Esophagus (tissue), 2 donors: ENCODE measurements around the gene SOX10. TPM values are rescaled to one million over a fixed set of nuclear protein-coding genes. Genes with fewer than 3 reads are reported as not detected.

Source experiments
- H3K27ac ChIP-seq, 2 donors: one replicate each; pipeline ENCODE4 v1.5.1; 2013; ENCODE audit warnings: low read depth in 2 of 2, mild to moderate bottlenecking in 2 of 2, inconsistent platforms in 1 of 2, low read length in 1 of 2, moderate library complexity in 1 of 2
- H3K27me3 ChIP-seq, 2 donors: one replicate each; pipeline ENCODE4 v1.6.1; 2013; ENCODE audit warnings: low read length in 2 of 2, control low read depth in 1 of 2, mild to moderate bottlenecking in 1 of 2; ENCODE audit not compliant: insufficient read depth in 2 of 2, control insufficient read depth in 1 of 2
- H3K36me3 ChIP-seq, 2 donors: one replicate each; pipeline ENCODE4 v1.6.1; 2013; ENCODE audit warnings: low read length in 1 of 2; ENCODE audit not compliant: control insufficient read depth in 2 of 2, insufficient read depth in 2 of 2
- H3K4me1 ChIP-seq, 2 donors: one replicate each; pipeline ENCODE4 v1.6.1; 2013; ENCODE audit warnings: low read length in 1 of 2; ENCODE audit not compliant: control insufficient read depth in 2 of 2, insufficient read depth in 2 of 2
- H3K4me3 ChIP-seq, 2 donors: one replicate each; pipeline ENCODE4 v1.5.1; 2013; ENCODE audit warnings: low read length in 2 of 2, mild to moderate bottlenecking in 2 of 2, low read depth in 1 of 2, moderate library complexity in 1 of 2
- H3K9me3 ChIP-seq, 2 donors: one replicate each; pipeline ENCODE4 v1.6.1; 2013; ENCODE audit warnings: mild to moderate bottlenecking in 2 of 2, low read depth in 1 of 2, low read length in 1 of 2, moderate library complexity in 1 of 2; ENCODE audit not compliant: control insufficient read depth in 2 of 2, insufficient read depth in 1 of 2
- WGBS, 2 donors: extraction: QIAGEN DNeasy Blood & Tissue Kit; methylation state at CpG; one replicate each; pipeline ENCODE4 v1.1.7; 2013; 5-methylcytosine and 5-hydroxymethylcytosine counted together
- polyA plus RNA-seq, 2 donors: library from polyadenylated mRNA; stranded (reverse); fragments of 200-250 nt; gene quantifications; one replicate each; pipeline ENCODE4 v1.2.3, GENCODE V29; 2013
- donor health status: healthy with polysubstance abuse.
- donor health status: Bipolar disorder and iron deficiency.

The SOX10 gene
- polyA plus RNA-seq, 2 donors: 0.63 to 0.99 TPM

DNA sequence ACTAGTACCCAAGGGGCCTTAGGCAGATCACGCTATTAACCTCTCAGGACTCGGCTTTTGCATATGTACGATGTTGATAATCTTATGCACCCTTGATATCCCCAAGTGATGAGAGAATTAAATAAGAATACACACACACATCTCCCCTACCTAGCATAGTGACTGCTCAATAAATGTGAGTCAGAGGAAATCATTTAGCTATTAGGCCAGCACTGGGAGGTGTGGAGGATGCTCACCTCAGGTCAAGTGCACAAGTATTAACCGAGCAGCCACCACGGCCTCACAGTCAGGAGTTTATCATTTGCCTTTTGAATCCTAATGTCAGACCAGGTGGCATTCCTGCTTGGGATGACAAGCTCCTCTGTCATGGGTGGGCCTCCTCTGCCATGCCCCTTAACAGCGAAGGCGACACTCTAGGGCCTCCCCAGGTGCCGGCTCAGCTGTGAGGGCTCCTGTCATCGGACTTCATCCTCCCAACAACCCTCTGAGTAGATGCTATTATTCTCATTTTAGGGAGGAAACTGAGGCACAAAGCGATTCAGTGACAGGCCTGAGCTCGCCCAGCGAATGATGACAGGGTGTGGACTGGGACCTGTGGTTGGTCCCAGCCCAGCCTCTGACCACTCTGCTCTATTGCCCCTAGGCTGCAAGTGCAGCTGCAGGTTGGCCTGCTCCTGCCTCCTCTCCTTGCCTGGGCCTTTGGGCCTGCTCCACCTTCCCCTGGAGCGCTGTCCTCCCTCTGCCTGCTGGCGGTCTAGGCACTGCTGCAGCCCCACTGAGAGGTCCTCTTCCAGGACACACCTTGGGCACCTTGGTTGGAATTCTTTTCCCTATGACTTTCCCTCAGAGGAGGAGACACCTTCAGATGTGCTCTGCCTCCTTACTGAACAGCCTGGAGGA lies 5.0 kb upstream of the SOX10 start:
- WGBS, 2 donors: 91 to 92% methylated on average over 14 of the region's 14 CpGs
- no peak overlapping the region for H3K27ac ChIP-seq

DNA sequence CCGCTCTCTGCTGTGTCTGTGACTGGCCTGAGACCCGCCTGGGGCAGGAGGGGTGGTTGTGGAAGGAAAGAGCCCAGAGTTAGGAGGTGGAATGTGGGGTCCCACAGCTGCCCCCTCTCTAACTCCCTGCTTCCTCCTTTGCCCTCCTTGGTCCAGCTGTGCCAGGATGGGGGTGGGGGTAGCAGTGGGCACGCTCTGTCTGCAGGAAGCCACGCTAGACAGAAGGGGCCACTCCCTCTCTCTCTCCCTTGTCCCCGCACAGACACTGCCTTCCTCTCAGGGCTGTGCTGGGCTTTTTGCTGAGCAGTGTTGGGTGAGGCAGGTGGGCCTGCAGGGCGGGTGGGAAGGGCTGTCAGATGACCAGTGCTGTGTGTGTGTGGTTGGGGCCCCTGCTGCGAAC lies 2.0 kb upstream of the SOX10 start:
- no peak overlapping the region for H3K4me3 ChIP-seq
- H3K36me3 ChIP-seq: peaks cover 0 to 9% of the 10 kb centered on the region in 2 donors
- whole genome bisulfite sequencing, 2 donors: 82 to 90% methylated on average over 7 of the region's 7 CpGs
- H3K9me3 ChIP-seq: no peaks in the 10 kb centered on the region
- no peaks in the 10 kb centered on the region for H3K27me3 ChIP-seq
- no peak overlapping the region for H3K27ac ChIP-seq
- H3K4me1 ChIP-seq: no peaks in the 10 kb centered on the region

More for the DNA sequence above, 5.0 kb upstream of the SOX10 start:
- H3K9me3 ChIP-seq: no peaks in the 10 kb centered on the region
- H3K4me3 ChIP-seq: no peak overlapping the region
- no peaks in the 10 kb centered on the region for H3K4me1 ChIP-seq
- H3K36me3 ChIP-seq: peaks cover 0 to 9% of the 10 kb centered on the region in 2 donors
- no peaks in the 10 kb centered on the region for H3K27me3 ChIP-seq

DNA sequence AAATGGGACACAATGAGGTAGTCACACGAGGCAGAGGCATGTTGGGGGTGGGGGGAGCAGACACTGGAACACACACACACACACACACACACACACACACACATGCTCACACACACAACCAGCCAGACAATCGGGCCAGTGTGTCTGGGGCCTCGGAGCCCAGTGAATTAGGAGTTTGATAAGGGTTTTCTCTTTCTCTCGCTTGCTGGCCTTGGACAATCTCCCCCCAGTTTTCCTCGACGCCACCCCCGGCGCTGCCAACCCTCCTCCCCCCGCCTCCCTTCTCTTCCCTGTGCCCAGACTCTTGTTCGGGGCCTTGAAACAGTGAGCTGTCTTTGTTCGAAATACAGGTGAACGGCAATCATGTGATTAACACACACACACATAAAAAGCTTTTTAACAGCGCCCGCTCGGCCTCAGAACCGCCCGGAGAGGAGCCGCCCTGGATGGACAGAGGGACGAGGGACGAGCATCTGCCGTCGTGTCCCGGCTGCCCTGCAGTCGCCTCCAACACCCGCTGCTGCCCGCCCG lies 1.5 kb upstream of the SOX10 start:
- H3K9me3 ChIP-seq: no peaks in the 10 kb centered on the region
- no peaks in the 10 kb centered on the region for H3K27me3 ChIP-seq
- WGBS, 2 donors: 83 to 89% methylated on average over 27 of the region's 27 CpGs
- H3K27ac ChIP-seq: no peak overlapping the region
- H3K36me3 ChIP-seq: peaks cover 0 to 9% of the 10 kb centered on the region in 2 donors
- no peak overlapping the region for H3K4me3 ChIP-seq
- no peaks in the 10 kb centered on the region for H3K4me1 ChIP-seq

DNA sequence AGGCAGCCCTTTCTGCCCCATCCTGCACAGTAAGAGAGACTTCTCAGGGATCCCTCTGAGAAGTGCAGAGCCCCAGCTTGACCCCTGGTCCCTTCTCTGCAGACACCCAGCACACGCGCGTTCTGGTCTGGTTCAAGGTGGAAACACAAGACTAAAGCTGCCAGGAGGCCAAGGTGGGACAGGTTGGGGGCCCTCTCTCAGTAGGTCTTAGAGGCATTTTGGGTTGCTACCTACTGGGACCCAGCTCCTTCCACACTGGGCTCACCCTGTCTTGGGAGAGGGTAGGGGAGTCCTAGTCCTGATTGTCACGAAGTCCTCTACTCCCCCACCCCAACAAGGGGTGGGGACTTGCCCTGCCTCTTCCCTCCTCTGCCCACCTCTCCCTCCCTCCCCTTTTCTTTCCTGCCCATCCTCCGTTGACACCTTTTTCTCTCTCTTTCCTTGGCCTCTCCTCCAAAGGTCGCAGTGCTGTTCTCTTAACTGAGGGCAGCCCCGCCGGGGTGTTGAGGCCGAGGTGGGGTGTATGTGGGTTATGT lies 763 bp upstream of the SOX10 start:
- Histone ChIP-seq H3K4me1 (no peaks in the 10 kb centered on the region), H3K36me3 (peaks cover 0 to 9% of the 10 kb centered on the region in 2 donors), H3K27ac (no peak overlapping the region), H3K4me3 (no peak overlapping the region), H3K27me3 (no peaks in the 10 kb centered on the region), H3K9me3 (no peaks in the 10 kb centered on the region)
- 88 to 90% methylated on average over 9 of the region's 9 CpGs for WGBS, 2 donors

DNA sequence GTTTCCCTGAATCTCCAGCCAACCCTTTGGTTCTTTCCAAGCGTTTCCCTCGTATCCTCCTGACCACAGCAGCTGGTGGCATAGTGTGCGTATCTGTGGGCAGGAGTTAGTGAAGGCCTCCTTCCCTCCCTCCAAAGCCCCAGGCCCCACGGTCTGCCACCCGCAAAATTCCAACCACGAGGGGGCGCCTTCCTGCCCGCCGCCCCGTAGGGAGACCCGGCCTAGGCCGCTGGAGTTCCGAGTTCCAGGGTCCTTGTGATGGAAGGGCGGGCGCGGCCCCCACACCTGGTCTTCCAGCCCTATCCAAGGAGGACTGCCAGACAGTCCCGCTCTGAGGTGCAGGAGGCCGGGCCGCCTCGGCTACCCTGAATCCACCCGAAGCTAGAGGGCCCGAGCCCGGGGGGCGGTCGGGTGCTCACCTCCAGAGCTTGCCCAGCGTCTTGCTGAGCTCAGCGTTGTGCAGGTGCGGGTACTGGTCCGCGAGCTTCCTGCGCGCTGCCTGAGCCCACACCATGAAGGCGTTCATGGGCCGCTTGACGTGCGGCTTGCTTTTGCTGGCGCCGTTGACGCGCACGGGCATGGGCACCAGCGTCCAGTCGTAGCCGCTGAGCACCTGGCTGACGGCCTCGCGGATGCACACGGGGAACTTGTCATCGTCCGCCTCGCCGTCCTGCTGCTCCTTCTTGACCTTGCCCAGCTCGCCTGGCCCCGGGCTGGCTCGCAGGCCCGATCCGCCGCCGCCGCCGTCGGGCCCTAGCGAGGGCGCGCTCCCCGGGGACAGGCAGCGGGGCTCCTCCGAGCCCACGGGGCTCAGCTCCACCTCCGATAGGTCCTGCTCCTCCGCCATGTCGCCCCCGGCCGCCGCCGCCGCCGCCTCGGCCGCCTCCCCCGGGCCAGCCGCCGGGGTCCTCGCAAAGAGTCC lies 1.2 kb downstream of the SOX10 start:
- no peak overlapping the region for H3K4me3 ChIP-seq
- no peak overlapping the region for H3K27ac ChIP-seq

DNA sequence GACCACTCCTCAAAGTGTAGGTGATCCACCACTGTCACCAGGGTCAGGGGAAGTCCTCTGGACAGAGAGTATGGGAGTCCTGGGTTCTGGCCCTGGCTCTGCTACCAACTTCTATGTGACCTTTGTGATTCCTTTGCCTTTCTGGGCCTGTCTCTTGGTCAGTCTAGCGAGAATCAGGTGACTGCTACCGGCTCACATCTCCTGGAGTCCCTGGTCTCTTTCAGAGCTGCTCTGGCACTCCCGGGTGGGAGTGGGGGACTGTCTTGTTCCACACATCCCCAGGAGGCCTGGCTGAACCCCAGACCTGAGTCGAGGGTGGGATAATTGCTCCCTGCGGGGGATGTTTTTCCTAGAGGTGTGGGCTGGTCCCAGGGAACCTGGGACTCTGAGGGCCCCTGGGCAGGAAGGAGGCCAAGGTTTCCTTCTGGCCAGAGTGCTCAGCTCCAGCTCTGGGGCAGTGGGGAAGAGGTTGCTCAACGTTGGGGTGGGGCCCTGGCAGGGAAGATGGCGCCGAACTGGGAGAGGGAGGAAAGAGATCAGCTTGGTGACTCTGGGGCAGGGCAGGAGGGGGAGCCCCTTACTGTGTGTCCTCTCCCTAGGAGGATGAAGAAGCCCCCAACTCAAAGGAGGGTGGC lies 2.1 kb downstream of the SOX10 start:
- Histone ChIP-seq H3K4me3 (no peak overlapping the region), H3K36me3 (peaks cover 0 to 4% of the 10 kb centered on the region in 2 donors), H3K27me3 (no peaks in the 10 kb centered on the region), H3K27ac (no peak overlapping the region), H3K4me1 (no peaks in the 10 kb centered on the region), H3K9me3 (no peaks in the 10 kb centered on the region)
- WGBS, 2 donors: 79 to 89% methylated on average over 8 of the region's 8 CpGs

More for the DNA sequence above, 1.2 kb downstream of the SOX10 start:
- H3K27me3 ChIP-seq: no peaks in the 10 kb centered on the region
- WGBS, 2 donors: 70 to 76% methylated on average over 72 to 84 of the region's 84 CpGs
- H3K4me1 ChIP-seq: no peaks in the 10 kb centered on the region
- H3K9me3 ChIP-seq: no peaks in the 10 kb centered on the region
- H3K36me3 ChIP-seq: peaks cover 0 to 9% of the 10 kb centered on the region in 2 donors

DNA sequence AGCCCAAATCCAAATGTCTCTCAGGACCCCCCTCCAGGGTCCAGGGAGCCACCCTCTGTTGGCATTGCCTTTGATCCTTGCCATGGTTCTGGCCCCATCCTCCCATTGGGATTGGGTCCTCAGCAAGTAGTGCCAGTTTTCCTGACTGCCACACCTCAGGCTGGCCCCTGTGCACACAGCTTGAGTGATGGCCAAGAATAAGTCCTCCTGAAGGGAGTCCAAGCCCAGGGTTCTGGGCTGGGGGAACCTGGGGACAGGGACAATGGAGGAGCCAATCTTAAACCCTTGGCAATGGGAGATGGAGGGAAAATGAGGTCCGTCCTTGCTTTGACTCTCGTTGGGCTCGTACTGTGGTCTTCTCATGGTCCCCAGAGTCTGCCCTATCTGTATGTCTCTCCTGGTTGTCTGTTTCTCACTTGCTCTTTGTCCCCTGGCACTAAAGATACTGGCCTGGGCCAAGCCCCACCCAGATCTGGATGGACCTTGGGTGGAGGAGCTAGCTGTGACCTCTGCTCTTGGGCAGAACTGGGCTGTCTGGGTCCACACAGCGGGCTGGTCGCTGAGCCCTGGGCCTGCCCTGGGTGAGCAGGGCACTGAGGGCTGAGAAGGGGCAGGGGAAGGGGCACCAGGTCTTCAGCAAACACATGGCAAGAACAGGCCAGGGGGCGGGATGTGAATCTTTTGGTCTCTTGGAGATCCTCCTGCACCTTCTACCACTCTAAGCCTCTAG lies 2.9 kb downstream of the SOX10 start:
- no peaks in the 10 kb centered on the region for H3K9me3 ChIP-seq
- H3K4me3 ChIP-seq: no peak overlapping the region
- H3K27ac ChIP-seq: no peak overlapping the region
- H3K36me3 ChIP-seq: peaks cover 0 to 4% of the 10 kb centered on the region in 2 donors
- 91 to 97% methylated on average over 6 of the region's 6 CpGs for WGBS, 2 donors
- H3K4me1 ChIP-seq: no peaks in the 10 kb centered on the region
- no peaks in the 10 kb centered on the region for H3K27me3 ChIP-seq

DNA sequence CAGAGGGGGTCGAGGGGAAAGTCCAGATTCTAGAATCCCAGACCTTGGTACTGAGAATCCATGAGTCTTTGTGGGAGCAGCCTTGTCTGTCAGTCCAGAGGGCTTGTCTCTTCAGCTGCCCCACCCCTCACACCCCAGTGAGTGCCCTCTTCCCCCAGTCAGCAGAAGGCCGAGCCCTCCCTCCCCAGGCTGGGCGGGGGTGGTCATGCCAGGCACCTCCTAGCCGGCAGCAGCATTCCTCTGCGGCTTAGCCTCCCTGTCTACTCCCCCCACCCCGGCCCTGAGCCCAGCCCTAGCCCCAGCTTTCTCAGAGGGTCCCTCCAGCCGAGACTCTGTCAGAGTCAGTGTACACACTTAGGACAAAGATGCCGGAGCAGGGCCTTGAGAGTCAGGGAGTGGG lies 4.6 kb downstream of the SOX10 start:
- 80 to 83% methylated on average over 6 to 8 of the region's 8 CpGs for WGBS, 2 donors
- Histone ChIP-seq H3K36me3 (peaks cover 0 to 2% of the 10 kb centered on the region in 2 donors), H3K9me3 (no peaks in the 10 kb centered on the region), H3K4me3 (no peak overlapping the region), H3K4me1 (peaks cover 0 to 3% of the 10 kb centered on the region in 2 donors), H3K27ac (no peak overlapping the region), H3K27me3 (no peaks in the 10 kb centered on the region)
